PC-9 (cell line): ENCODE results near the gene IER2. TPM values are rescaled to one million over a fixed set of nuclear protein-coding genes. Genes with fewer than 3 reads are reported as not detected.

Experiments
- BruUV-seq: library from RNA; stranded (reverse); fragments of 400-500 nt; replicated peaks from 2 replicates; lab custom pipeline; 2021; lab: Mats Ljungman, UMichigan
- CTCF ChIA-PET: fragments of 300-600 bp; sonication (Branson Sonifier 250); formaldehyde crosslinking; loops from one replicate; lab custom pipeline; 2022; ENCODE audit warnings: antibody characterized with exemption; lab: Charles Lee
- POLR2A ChIA-PET: fragments of 300-600 bp; sonication (Branson Sonifier 250); formaldehyde crosslinking; loops from one replicate; lab custom pipeline; 2022; ENCODE audit warnings: antibody characterized with exemption; ENCODE audit not compliant: unreplicated experiment; lab: Charles Lee
- DNase-seq, 2 experiments: peaks; one replicate each; pipeline versions ENCODE4 v3.0.0 to v3.0.0-alpha.2; 2015 to 2022; ENCODE audit warnings: mixed read lengths in 1 of 2
- H2AFZ ChIP-seq: fragments of 200-600 bp; sonication (generic); 2 replicates; pipeline ENCODE4 v1.8.1; 2017; ENCODE audit warnings: antibody characterized with exemption
- H3F3A ChIP-seq: fragments of 200-600 bp; sonication (generic); 2 replicates; pipeline ENCODE4 v1.8.1; 2017; ENCODE audit warnings: antibody characterized with exemption, mild to moderate bottlenecking, low read depth; ENCODE audit not compliant: insufficient read depth
- H3K27ac ChIP-seq: fragments of 200-600 bp; sonication (generic); 2 replicates; pipeline ENCODE4 v1.6.1; 2016; ENCODE audit warnings: mixed run types
- H3K27me3 ChIP-seq: fragments of 200-600 bp; sonication (generic); 2 replicates; pipeline ENCODE4 v1.6.1; 2016; ENCODE audit warnings: low read depth, mixed run types; ENCODE audit not compliant: insufficient read depth
- H3K36me3 ChIP-seq: fragments of 200-600 bp; sonication (generic); 2 replicates; pipeline ENCODE4 v1.6.1; 2016; ENCODE audit warnings: low read depth, mixed run types
- H3K4me1 ChIP-seq: fragments of 200-600 bp; sonication (generic); replicated peaks from 2 replicates; pipeline ENCODE4 v1.6.1; 2016; ENCODE audit warnings: mixed run types; ENCODE audit not compliant: insufficient read depth
- H3K4me2 ChIP-seq: fragments of 200-600 bp; sonication (generic); 2 replicates; pipeline ENCODE4 v1.6.1; 2017; ENCODE audit warnings: mixed run types
- H3K4me3 ChIP-seq: fragments of 200-600 bp; sonication (generic); 2 replicates; pipeline ENCODE4 v1.6.1; 2016; ENCODE audit warnings: mixed run types
- H3K79me2 ChIP-seq: fragments of 200-600 bp; sonication (generic); 2 replicates; pipeline ENCODE4 v1.6.1; 2017; ENCODE audit warnings: low read depth, mixed run types
- H3K9me2 ChIP-seq: fragments of 200-600 bp; sonication (generic); 2 replicates; pipeline ENCODE4 v1.8.1; 2017; ENCODE audit warnings: mild to moderate bottlenecking; ENCODE audit not compliant: insufficient read depth
- H3K9me3 ChIP-seq: fragments of 200-600 bp; sonication (generic); 2 replicates; pipeline ENCODE4 v1.8.1; 2016; ENCODE audit warnings: low read depth; ENCODE audit not compliant: insufficient read depth
- H4K20me1 ChIP-seq: fragments of 200-600 bp; sonication (generic); 2 replicates; pipeline ENCODE4 v1.8.1; 2017; ENCODE audit not compliant: insufficient read depth
- CTCF ChIP-seq: fragments of 200-600 bp; sonication (generic); conservative IDR thresholded peaks from 2 replicates; pipeline ENCODE4 v1.6.1; 2017; ENCODE audit warnings: mixed run types, antibody characterized with exemption, mild to moderate bottlenecking, moderate library complexity
- EZH2 ChIP-seq: fragments of 200-600 bp; sonication (generic); IDR thresholded peaks from 2 replicates; pipeline ENCODE4 v1.8.0; 2017; ENCODE audit warnings: antibody characterized with exemption, low read depth
- intact Hi-C: fragments of 100-400 bp; cut with micrococcal nuclease; formaldehyde crosslinking; loops from one replicate; pipeline ENCODE4 v1.10.0; 2022; ENCODE audit not compliant: unreplicated experiment
- total RNA-seq: library from RNA; stranded (reverse); gene quantifications from 2 replicates; pipeline ENCODE4 v1.2.3, GENCODE V29; 2021

The IER2 gene
- total RNA-seq, 1 experiment from 2014 or later, result 72.7 TPM

DNA sequence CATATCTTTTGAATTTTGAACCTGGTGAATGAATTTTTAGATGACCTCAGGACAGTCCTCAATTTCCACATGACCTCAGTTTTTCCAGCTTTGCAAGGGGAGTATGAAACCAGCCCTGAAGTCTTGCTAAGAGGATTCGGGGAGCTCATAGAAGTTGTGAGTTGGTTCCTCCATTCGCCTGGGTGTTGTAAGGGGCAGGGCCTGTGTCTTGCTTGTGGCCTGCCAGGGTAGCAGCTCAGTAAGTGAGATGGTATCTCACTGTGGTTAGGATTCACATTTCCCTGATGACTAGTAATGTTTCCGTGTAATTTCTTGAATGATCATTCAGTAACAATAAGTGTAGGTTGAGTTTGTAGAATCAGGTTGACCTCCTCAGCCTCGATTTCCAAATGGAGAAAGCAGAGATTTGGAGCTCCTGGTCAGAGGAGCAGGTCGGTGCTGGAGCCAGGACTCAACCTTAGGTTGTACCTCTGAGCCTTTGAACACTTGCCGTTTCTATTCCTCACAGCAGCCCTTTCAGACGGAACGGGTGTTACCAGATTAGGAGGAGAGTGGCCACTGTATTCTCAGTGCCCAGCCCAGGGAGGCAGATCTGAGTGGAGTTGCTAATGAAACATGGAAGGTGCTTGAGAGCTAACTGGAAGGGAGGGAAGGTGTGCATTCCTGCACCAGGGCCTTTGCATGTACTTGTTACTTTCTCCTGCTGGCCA, 17.6 kb upstream of the IER2 start:
- Histone ChIP-seq H3K4me1 (peaks cover 10% of the 10 kb centered on the region), H3K9me3 (no peaks in the 10 kb centered on the region), H3K4me2 (no peak overlapping the region), H3K9me2 (no peaks in the 10 kb centered on the region), H4K20me1 (peaks cover 88% of the 10 kb centered on the region), H3K27ac (peak overlapping the region; percentile 15; the same call in 1 of the 2 replicates), H3K79me2 (peaks cover 72% of the 10 kb centered on the region), H3F3A (peaks cover 47% of the 10 kb centered on the region; the same call in 1 of the 2 replicates), H2AFZ (no peak overlapping the region), H3K4me3 (no peak overlapping the region), H3K36me3 (peaks cover 11% of the 10 kb centered on the region), H3K27me3 (no peaks in the 10 kb centered on the region)
- intact Hi-C loops, result no loop called here
- no TSS peak for BruUV-seq
- TF ChIP-seq CTCF (no peak), EZH2 (no peak)
- DNase-seq, result peak; percentile 54 to 69
- CTCF ChIA-PET, result interaction anchor here (0.6 to 0.7 kb wide), 2 partner anchors 155 to 726 kb away, joined by 13 to 19 read pairs; no protein-coding TSS in a partner anchor
- POLR2A ChIA-PET, result interaction anchor here (0.5 to 0.7 kb wide), 4 partner anchors 13 to 669 kb away, joined by 3 to 10 read pairs (median 4); no protein-coding TSS in a partner anchor

DNA sequence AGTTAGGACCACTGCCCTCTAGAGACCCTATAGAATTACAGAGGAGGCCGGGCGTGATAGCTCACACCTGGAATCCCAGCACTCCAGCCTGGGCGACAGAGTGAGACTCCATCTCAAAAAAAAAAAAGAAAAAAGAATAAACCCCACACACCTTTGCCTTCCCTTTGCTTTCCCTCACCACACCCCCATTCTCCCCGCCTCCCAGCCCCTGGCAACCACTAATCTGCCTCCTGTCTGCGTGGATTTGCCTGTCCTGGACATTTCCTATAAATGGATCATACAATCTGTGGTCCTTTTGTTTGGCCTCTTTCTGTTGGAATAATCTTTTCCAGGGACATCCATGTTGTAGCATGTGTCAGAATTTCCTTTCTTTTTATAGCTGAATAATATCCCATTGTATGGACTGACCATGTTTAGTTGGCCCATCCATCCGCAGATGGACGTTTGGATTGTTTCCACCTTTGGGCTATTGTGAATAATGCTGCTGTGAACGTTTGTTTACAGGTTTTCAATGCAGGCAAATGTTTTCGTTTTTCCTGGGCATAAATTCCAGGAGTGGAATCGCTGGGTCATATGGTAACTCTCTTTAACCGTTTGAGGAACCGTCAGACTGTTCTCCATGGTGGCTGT, 16.9 kb upstream of the IER2 start:
- Histone ChIP-seq H3K9me3 (no peaks in the 10 kb centered on the region), H3K4me3 (no peak overlapping the region), H3K4me1 (peaks cover 10% of the 10 kb centered on the region), H3K27me3 (no peaks in the 10 kb centered on the region), H3K36me3 (peaks cover 16% of the 10 kb centered on the region), H3K79me2 (peaks cover 65% of the 10 kb centered on the region), H3F3A (peaks cover 47% of the 10 kb centered on the region; the same call in 1 of the 2 replicates), H3K9me2 (no peaks in the 10 kb centered on the region), H3K4me2 (no peak overlapping the region), H3K27ac (no peak overlapping the region), H2AFZ (no peak overlapping the region), H4K20me1 (peaks cover 80% of the 10 kb centered on the region)
- no TSS peak for BruUV-seq
- DNase-seq, result no peak
- intact Hi-C loops, result no loop called here
- CTCF ChIA-PET, result no interaction called here
- POLR2A ChIA-PET, result no interaction called here
- TF ChIP-seq CTCF (no peak), EZH2 (no peak)

DNA sequence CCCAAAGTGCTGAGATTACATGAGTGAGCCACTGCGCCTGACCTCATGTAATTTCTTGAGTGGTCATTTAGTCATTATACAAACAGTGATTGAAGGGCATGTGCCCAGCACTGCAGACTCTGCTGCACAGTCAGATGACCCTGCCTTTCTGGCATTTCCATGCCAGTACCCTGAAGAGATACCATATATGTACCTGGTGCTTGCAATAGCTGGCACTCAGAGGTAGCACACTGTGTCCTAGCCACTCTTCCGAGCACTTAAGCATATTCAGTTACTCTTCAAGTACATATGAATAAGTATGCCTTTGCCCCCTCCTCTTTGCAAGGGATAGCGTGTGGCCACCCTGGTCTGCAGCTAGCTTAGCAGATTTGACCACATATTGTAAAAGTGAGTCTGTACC, 15.6 kb upstream of the IER2 start:
- H4K20me1 ChIP-seq, result peaks cover 68% of the 10 kb centered on the region
- H3K79me2 ChIP-seq, result peaks cover 52% of the 10 kb centered on the region
- H3K4me1 ChIP-seq, result peaks cover 10% of the 10 kb centered on the region
- no peaks in the 10 kb centered on the region for H3K9me3 ChIP-seq
- H3K27me3 ChIP-seq, result no peaks in the 10 kb centered on the region
- H3K4me3 ChIP-seq, result no peak overlapping the region
- no TSS peak for BruUV-seq
- H3K9me2 ChIP-seq, result no peaks in the 10 kb centered on the region
- TF ChIP-seq CTCF (no peak), EZH2 (no peak)
- POLR2A ChIA-PET, result no interaction called here
- peaks cover 16% of the 10 kb centered on the region for H3K36me3 ChIP-seq
- no peak overlapping the region for H3K27ac ChIP-seq
- intact Hi-C loops, result no loop called here
- no peak overlapping the region for H3K4me2 ChIP-seq
- DNase-seq, result no peak
- H3F3A ChIP-seq, result peaks cover 46% of the 10 kb centered on the region; the same call in 1 of the 2 replicates
- CTCF ChIA-PET, result no interaction called here
- H2AFZ ChIP-seq, result no peak overlapping the region
